ENCODE measurements around the gene HDDC3.
"Not testable (repeated sequence)": the region's sequence is repeated elsewhere in the genome, so short reads cannot be mapped to it uniquely, and the experiment has no call there.

HDDC3 gene

GRCh38 chr15:90909976-90910375, 22.4 kb downstream of the HDDC3 start:
- DNase-seq (ENCODE audit: low spot score), result no peak

GRCh38 chr15:90909449-90909848, 22.9 kb downstream of the HDDC3 start:
- not testable (repeated sequence) for DNase-seq (ENCODE audit: low spot score)

GRCh38 chr15:90907838-90908507, 24.4 kb downstream of the HDDC3 start:
- DNase-seq (ENCODE audit: low spot score), result no peak

GRCh38 chr15:90907051-90907660, 25.2 kb downstream of the HDDC3 start:
- no peak for DNase-seq (ENCODE audit: low spot score)

GRCh38 chr15:90906181-90906849, 26.0 kb downstream of the HDDC3 start:
- DNase-seq (ENCODE audit: low spot score), result no peak

GRCh38 chr15:90905306-90906180, 26.8 kb downstream of the HDDC3 start:
- DNase-seq (ENCODE audit: low spot score), result no peak

- no peak for DNase-seq (ENCODE audit: low spot score)
Observed at GRCh38 chr15:90904746-90905145, 27.6 kb downstream of the HDDC3 start.

- no peak for DNase-seq (ENCODE audit: low spot score)
Observed at GRCh38 chr15:90903733-90904536, 28.4 kb downstream of the HDDC3 start.

GRCh38 chr15:90902840-90903732, 29.3 kb downstream of the HDDC3 start, which contains the start of gene MAN2A2:
Gene MAN2A2, plus strand, starts transcription at chr15:90903302. Its CDS starts 906 bp downstream, at chr15:90904208.
- DNase-seq (ENCODE audit: low spot score), result peak; percentile 53

GRCh38 chr15:90902040-90902839, 30.1 kb downstream of the HDDC3 start:
- peak; percentile 89 for DNase-seq (ENCODE audit: low spot score)

GRCh38 chr15:90901175-90902039, 30.9 kb downstream of the HDDC3 start:
- DNase-seq (ENCODE audit: low spot score), result no peak

- DNase-seq (ENCODE audit: low spot score), result not testable (repeated sequence)
Observed at GRCh38 chr15:90897131-90897655, 35.2 kb downstream of the HDDC3 start.

GRCh38 chr15:90895571-90896117, 36.7 kb downstream of the HDDC3 start:
- DNase-seq (ENCODE audit: low spot score), result no peak

GRCh38 chr15:90893175-90894090, 38.9 kb downstream of the HDDC3 start:
- DNase-seq (ENCODE audit: low spot score), result no peak

- DNase-seq (ENCODE audit: low spot score), result no peak
Observed at GRCh38 chr15:90892498-90893174, 39.7 kb downstream of the HDDC3 start.

GRCh38 chr15:90892023-90892422, 40.3 kb downstream of the HDDC3 start:
- DNase-seq (ENCODE audit: low spot score), result no peak
